ENCODE results near the gene ARHGAP42.

DNA sequence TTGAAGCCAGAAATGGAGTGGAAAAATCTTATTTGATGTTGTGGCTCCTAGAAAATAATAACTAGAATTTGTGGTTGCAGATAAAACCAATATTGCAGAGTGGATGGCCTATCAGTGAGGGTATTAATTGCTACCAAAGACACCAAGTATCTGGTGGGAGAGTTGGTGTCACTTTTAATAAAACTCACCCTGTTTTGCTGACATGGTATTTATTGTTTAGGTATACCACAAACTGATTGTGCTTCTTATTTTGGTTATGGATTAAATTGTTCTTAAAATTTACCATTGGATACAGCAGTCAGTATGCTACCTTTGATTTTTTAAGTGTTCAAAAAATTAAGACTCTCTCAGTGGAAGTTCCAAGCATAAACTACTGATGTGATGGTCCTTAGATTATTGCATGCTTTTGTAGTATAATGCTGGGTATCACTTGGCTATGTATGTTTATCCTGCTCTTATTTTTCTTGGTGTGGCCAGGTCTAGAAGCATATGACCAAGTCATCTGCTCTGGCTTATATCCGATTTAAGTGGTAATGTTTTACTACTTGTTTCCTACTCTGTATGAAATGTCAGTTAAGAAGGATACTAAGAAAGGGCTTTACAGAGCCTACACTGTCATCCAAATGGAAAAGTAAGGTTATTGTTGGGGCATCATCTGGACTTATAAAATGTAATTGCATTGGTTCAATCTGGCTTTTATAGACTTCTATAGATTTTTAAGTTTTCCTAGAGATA lies 101.6 kb downstream of the ARHGAP42 start:
- TF ChIP-seq, protein P1, sequence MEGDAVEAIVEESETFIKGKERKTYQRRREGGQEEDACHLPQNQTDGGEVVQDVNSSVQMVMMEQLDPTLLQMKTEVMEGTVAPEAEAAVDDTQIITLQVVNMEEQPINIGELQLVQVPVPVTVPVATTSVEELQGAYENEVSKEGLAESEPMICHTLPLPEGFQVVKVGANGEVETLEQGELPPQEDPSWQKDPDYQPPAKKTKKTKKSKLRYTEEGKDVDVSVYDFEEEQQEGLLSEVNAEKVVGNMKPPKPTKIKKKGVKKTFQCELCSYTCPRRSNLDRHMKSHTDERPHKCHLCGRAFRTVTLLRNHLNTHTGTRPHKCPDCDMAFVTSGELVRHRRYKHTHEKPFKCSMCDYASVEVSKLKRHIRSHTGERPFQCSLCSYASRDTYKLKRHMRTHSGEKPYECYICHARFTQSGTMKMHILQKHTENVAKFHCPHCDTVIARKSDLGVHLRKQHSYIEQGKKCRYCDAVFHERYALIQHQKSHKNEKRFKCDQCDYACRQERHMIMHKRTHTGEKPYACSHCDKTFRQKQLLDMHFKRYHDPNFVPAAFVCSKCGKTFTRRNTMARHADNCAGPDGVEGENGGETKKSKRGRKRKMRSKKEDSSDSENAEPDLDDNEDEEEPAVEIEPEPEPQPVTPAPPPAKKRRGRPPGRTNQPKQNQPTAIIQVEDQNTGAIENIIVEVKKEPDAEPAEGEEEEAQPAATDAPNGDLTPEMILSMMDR (IDR thresholded peaks at IDR 0.05): no peak
- TF ChIP-seq POLR2AphosphoS5 (IDR thresholded peaks at IDR 0.05): no peak
- TF ChIP-seq POLR2A (IDR thresholded peaks at IDR 0.05): no peak
